GM12801 (cell line): ENCODE results near the gene IGFL4.

Experiments used
- CTCF ChIP-seq: IDR thresholded peaks from one replicate; pipeline ENCODE4 v1.5.1; 2011; ENCODE audit warnings: control low read depth; ENCODE audit not compliant: insufficient read length; ENCODE audit errors: extremely low read depth

IGFL4 gene

GRCh38 chr19:46035986-46036743 lies 4.6 kb downstream of the IGFL4 start:
- TF ChIP-seq CTCF = no peak

GRCh38 chr19:46035546-46035945 lies 5.3 kb downstream of the IGFL4 start:
- TF ChIP-seq CTCF = no peak

DNA sequence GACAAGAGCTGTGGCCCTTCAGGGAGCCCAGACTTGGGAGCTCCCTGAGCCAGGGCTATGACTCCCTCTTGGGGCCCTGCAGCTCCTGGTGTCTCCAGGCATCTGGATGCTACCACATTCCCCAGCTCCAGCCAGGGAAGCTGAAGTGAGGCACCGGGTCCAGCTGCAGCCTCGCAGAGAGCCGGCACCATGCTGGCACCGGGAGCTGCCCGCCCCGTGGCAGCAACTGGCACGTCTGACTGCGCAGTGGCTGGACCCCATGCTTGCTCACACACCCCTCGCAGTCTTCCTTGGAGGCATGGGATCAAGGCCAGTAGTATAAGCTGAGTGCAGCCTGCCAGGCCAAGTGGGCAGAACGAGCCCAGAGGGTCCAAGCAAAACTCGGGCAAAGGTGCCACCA lies 7.4 kb downstream of the IGFL4 start:
- TF ChIP-seq CTCF = no peak

- no peak for TF ChIP-seq CTCF
These were observed 8.2 kb downstream of the IGFL4 start for GRCh38 chr19:46032597-46033025.

DNA sequence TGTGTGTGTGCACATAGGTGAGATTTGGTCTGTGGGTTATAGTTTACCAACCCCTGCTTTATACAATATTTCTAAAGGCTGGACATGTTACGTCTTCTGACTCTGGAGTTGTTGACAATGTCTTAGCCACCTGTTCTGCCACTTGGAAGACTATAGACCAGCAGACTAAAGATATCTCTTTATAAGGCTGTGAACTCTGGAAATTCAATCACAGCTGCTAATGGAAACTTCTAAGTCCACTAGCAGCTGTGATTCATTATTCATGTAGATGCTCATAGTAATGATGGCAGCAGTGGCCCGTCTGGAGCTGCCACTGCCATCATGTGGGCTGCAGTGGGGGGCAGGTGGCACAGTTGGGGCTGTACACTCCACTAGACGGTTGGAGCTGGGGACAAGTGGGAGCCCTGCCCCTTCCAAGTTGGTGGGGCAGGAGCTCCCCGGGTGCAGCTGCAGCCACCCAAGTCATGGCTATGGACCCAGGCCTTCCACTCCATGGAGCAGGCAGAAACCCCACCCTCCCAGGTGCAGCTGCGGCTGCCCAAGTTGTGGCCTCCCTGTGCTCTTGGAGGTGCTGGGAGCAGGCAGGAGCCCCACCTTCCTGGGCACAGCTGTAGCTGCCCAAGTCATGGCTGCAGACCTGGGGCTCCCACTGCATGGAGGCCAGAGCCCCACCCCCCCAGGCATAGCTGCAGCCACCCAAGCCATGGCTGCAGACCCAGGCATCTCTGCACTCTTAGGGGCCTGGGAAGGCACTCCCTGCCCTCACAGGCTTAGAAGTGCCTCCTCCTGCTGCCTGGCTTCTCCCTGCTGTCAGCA lies 8.8 kb downstream of the IGFL4 start:
- TF ChIP-seq CTCF = no peak

DNA sequence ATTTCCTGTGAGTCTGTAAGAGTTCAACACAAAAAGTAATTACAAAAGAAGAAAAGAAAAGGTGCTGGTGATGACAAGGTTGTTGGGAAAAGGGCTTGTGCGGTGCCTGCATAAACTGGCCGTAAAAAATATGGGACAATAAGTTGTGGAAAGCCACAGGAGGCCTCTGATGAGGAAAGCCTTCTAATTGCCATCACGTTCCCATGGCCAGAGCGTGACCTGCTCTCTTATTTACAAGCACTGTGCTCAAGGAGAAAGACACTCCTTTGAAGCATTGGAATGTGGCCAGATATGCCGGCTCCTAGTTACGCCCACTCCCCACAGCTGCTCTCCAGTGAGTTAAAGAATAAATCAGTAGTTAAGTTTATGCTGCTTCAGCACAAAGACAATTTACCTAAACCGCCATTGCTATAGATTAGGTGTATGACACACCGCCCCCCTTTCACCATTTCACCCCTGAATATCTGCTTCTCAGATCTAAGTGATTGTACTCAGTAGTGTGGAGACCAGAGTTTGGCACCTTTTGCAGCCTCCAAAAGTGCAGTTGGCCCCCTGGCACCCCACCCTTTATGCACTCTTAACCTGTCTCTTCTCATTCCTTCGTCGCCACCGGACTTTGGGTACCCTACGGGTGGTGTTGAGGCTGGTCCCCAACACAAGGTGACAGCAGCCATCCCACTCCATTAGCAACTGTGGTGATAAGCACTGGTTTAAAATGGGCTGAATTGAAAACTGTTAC lies 9.8 kb downstream of the IGFL4 start:
- TF ChIP-seq CTCF = no peak

DNA sequence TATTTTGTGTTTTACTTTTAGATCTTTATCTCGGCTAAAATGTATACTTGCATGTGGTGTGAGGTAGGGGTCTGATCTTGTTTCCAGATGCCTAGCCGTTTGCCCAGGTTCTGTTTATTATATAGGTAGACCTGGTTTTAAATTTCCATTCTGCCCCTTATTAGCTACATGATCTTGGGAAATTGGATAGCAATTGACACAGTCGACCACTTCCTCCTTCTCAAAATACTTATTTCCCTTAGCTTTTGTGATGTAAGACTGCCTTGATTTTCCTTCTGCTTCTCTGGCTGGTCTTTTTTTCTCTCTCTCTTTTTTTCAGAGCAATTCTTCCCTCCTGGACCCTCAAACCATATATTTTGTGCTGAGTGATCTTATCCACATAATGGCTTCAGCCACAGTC lies 15.0 kb downstream of the IGFL4 start:
- no peak for TF ChIP-seq CTCF
